ENCODE data around the gene B3GALT6. TPM values are rescaled to one million over a fixed set of nuclear protein-coding genes. Genes with fewer than 3 reads are reported as not detected.
"Not testable (repeated sequence)": the region's sequence is repeated elsewhere in the genome, so short reads cannot be mapped to it uniquely, and the experiment has no call there.

Gene B3GALT6
- total and polyA plus RNA-seq, 5 donors from 2014 or later: 4.0 to 11.5 (median 9.4) TPM

DNA sequence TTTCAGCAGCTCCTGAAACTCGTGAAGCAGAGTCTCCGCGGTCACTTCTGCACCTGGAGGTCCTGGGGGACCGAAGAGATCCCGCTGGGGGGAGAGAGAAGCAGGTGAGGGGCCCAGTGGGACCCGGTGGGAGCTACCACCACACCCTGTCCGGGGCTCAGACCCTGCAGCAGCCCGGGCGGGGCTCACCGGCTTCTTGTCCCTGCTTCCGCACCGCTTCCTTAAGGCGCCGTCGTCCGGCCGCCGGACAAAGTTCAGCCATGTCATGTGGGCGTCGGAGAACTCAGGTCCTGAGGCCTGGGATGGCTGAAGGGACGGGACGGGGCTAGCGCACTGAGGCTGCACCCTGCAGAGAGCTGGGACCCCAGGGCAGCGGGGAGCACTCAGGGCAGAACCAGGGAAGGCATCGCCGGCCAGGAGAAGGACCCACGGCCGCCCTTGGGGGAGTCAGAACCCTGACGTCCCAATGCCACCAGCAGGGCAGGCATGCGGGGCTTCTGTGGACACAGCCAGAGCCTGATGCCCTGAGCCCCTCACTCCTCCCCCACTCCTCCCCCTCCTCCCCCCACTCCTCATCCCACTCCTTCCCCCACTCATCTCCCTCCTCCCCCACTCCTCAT lies 12.3 kb downstream of the B3GALT6 start:
- no peaks in the 10 kb centered on the region for H3K27me3 ChIP-seq (ENCODE audit: control insufficient read depth, insufficient read depth, low read length)
- H3K36me3 ChIP-seq (ENCODE audit: control insufficient read depth, insufficient read depth, low read length): no peaks in the 10 kb centered on the region
- no peak overlapping the region for H3K27ac ChIP-seq (ENCODE audit: insufficient read depth, low read length, poor library complexity, severe bottlenecking)
- no peak for DNase-seq
- peaks cover 4% of the 10 kb centered on the region for H3K4me1 ChIP-seq (ENCODE audit: control insufficient read depth, insufficient read depth, low read length, poor library complexity, severe bottlenecking)
- H3K27ac Mint-ChIP-seq: no peak overlapping the region
- no peaks in the 10 kb centered on the region for H3K4me1 Mint-ChIP-seq
- H3K9me3 ChIP-seq (ENCODE audit: control insufficient read depth in 2 of 2, low read length in 2 of 2): no peaks in the 10 kb centered on the region
- no peaks in the 10 kb centered on the region for H3K36me3 Mint-ChIP-seq
- H3K27me3 Mint-ChIP-seq: peaks cover 4% of the 10 kb centered on the region
- H3K9me3 Mint-ChIP-seq: no peaks in the 10 kb centered on the region
- no peak overlapping the region for H3K4me3 ChIP-seq (ENCODE audit: low read depth, low read length)
- no peak overlapping the region for H3K4me3 Mint-ChIP-seq
- ATAC-seq (ENCODE audit: low read depth in 2 of 2): no peak

DNA sequence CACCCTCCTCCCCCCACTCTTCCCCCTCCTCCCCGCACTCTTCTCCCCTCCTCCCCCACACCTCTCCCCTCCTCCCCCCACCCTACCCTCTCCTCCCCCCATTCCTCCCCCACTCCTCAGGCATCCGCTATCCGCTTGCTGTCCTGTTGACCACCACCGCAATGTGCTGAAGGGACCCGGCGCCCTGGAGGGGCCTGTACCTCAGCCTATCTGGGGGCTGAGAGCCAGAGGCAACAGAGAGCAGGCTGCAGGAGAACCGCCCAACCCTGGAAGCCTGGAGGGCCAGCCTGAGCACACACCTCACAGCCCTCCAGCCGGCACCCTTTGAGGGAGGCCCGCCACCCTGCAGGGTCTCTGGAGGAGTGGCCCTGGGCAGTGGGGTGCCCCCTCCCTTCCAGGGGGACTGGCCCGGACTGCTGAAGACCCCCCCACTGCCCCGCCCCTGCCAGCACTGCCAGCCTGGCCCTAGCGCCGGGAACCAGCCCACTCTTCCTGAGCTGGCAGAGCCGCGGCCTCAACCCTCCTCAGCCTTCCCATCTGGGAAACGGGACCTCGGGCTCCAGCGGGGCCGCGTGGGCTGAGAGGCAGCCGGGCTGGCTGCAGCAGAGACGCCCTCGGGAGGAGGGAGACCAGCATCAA lies 13.3 kb downstream of the B3GALT6 start:
- H3K4me1 ChIP-seq (ENCODE audit: control insufficient read depth, insufficient read depth, low read length, poor library complexity, severe bottlenecking): peaks cover 7% of the 10 kb centered on the region
- no peak for DNase-seq
- H3K4me3 Mint-ChIP-seq: no peak overlapping the region
- H3K9me3 ChIP-seq (ENCODE audit: control insufficient read depth in 2 of 2, low read length in 2 of 2): no peaks in the 10 kb centered on the region
- H3K36me3 Mint-ChIP-seq: no peaks in the 10 kb centered on the region
- H3K27ac Mint-ChIP-seq: no peak overlapping the region
- no peaks in the 10 kb centered on the region for H3K9me3 Mint-ChIP-seq
- peaks cover 4% of the 10 kb centered on the region for H3K27me3 Mint-ChIP-seq
- no peaks in the 10 kb centered on the region for H3K27me3 ChIP-seq (ENCODE audit: control insufficient read depth, insufficient read depth, low read length)
- no peak overlapping the region for H3K27ac ChIP-seq (ENCODE audit: insufficient read depth, low read length, poor library complexity, severe bottlenecking)
- no peak for ATAC-seq (ENCODE audit: low read depth in 2 of 2)
- H3K4me1 Mint-ChIP-seq: peaks cover 0 to 7% (median 0%) of the 10 kb centered on the region in 4 donors
- H3K4me3 ChIP-seq (ENCODE audit: low read depth, low read length): no peak overlapping the region
- no peaks in the 10 kb centered on the region for H3K36me3 ChIP-seq (ENCODE audit: control insufficient read depth, insufficient read depth, low read length)

DNA sequence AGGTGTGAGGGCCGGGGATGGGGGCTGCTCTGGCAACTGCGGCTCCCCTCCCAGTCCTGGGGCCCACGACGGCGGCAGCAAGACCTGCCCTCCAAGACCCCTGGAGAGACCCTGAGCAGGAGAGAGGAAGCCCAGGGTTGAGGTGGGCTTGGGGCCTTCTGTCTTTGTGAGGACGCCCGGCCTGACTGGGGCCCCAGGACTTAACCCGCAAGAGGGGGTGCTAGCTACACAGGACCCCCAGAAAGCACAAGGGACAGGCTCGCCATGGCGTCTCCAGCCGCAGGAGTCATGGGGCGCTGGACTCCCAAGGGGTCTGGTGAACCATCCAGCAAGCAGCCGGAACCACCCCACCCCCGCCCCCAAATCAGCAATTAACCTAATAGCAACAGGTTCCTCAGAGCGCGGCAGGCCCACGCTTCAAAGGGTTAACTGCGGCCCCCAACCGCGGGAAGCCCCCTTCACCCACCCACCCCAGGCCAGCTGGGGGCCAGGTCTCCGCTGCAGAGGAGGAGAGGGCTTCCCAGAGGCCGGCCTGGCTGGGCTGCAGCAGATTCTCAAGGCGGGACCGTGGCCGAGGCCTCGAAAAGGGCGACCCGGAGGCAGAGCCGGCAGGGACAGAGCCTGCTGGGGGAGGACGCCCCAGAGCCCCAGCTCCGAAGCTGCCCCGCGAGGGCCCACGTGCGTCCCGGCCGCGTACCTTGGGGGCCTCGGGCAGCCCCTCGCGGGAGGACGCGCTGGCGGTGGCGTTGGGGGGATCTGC lies 14.0 kb downstream of the B3GALT6 start:
- H3K4me3 Mint-ChIP-seq: no peak overlapping the region
- peaks cover 0 to 12% (median 4%) of the 10 kb centered on the region in 4 donors for H3K4me1 Mint-ChIP-seq

DNA sequence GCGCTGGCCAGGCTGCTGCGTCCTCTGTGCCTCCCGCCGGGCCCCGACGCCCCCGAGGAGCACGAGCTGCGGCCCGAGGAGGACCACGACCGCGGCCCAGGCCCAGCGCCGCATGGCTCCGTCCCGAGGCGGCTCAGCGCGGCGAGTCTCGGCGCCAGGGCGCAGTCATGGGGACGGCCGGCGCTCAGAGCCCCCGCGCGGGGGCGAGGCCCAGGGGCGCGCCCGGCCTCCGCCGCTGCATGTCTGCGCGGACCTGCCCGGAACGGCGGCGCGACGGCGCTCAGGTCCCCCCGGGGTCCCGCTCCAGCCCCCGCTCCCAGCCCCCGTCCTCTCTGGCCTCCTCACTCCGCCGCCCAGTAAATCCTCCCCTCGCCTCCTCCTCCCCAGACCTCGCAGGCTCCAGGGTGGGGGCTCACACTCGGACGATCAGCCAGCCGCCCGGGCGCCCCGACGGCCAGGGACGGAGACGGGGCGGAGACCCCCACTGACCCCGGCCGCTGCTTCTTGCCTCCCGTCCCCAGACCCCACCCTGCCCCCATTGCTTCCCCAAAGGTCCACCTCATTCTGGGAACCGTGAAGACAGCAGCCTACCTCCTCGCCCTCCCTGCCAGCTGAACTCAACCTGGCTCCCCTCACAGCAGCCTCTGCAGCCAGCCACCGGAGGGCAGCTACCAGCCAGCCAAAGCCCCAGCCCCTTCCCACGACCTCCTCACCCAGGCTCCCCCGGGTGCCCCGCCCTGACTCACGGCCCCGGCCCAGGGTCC lies 14.7 kb downstream of the B3GALT6 start, which contains the start of gene C1QTNF12:
C1QTNF12 (minus strand) TSS at position 146 of the 764 bp plus-strand sequence; CDS start at position 114, 32 bp downstream.
- no peaks in the 10 kb centered on the region for H3K9me3 Mint-ChIP-seq
- H3K27ac ChIP-seq (ENCODE audit: insufficient read depth, low read length, poor library complexity, severe bottlenecking): no peak within 1 kb of the TSS
- no peak within 1 kb of the TSS for H3K4me3 ChIP-seq (ENCODE audit: low read depth, low read length)
- H3K4me3 Mint-ChIP-seq: no peak within 1 kb of the TSS
- H3K4me1 Mint-ChIP-seq: peaks cover 0 to 15% (median 6%) of the 10 kb centered on the region in 4 donors
- H3K27ac Mint-ChIP-seq: peak within 1 kb of the TSS in 1 of 3 donors; percentile 56
- peaks cover 19% of the 10 kb centered on the region for H3K4me1 ChIP-seq (ENCODE audit: control insufficient read depth, insufficient read depth, low read length, poor library complexity, severe bottlenecking)
- no peaks in the 10 kb centered on the region for H3K9me3 ChIP-seq (ENCODE audit: control insufficient read depth in 2 of 2, low read length in 2 of 2)
- no peaks in the 10 kb centered on the region for H3K36me3 Mint-ChIP-seq
- ATAC-seq (ENCODE audit: low read depth in 2 of 2) (no peak), DNase-seq (no peak)
- no peaks in the 10 kb centered on the region for H3K27me3 ChIP-seq (ENCODE audit: control insufficient read depth, insufficient read depth, low read length)
- H3K27me3 Mint-ChIP-seq: peaks cover 4% of the 10 kb centered on the region
- H3K36me3 ChIP-seq (ENCODE audit: control insufficient read depth, insufficient read depth, low read length): no peaks in the 10 kb centered on the region

More for the DNA sequence above, 14.0 kb downstream of the B3GALT6 start:
- no peak overlapping the region for H3K27ac Mint-ChIP-seq
- Histone ChIP-seq H3K4me1 (ENCODE audit: control insufficient read depth, insufficient read depth, low read length, poor library complexity, severe bottlenecking) (peaks cover 14% of the 10 kb centered on the region), H3K9me3 (ENCODE audit: control insufficient read depth in 2 of 2, low read length in 2 of 2) (no peaks in the 10 kb centered on the region), H3K27me3 (ENCODE audit: control insufficient read depth, insufficient read depth, low read length) (no peaks in the 10 kb centered on the region), H3K36me3 (ENCODE audit: control insufficient read depth, insufficient read depth, low read length) (no peaks in the 10 kb centered on the region), H3K4me3 (ENCODE audit: low read depth, low read length) (no peak overlapping the region), H3K27ac (ENCODE audit: insufficient read depth, low read length, poor library complexity, severe bottlenecking) (no peak overlapping the region)
- H3K27me3 Mint-ChIP-seq: peaks cover 4% of the 10 kb centered on the region
- no peaks in the 10 kb centered on the region for H3K9me3 Mint-ChIP-seq
- no peaks in the 10 kb centered on the region for H3K36me3 Mint-ChIP-seq
- ATAC-seq (ENCODE audit: low read depth in 2 of 2): no peak
- no peak for DNase-seq

GRCh38 chr1:1247341-1247913 lies 15.4 kb downstream of the B3GALT6 start:
- no peaks in the 10 kb centered on the region for H3K36me3 ChIP-seq (ENCODE audit: control insufficient read depth, insufficient read depth, low read length)
- H3K9me3 ChIP-seq (ENCODE audit: control insufficient read depth in 2 of 2, low read length in 2 of 2): no peaks in the 10 kb centered on the region
- Mint-ChIP-seq H3K27ac (no peak overlapping the region), H3K27me3 (peaks cover 4% of the 10 kb centered on the region), H3K36me3 (no peaks in the 10 kb centered on the region), H3K4me3 (no peak overlapping the region), H3K9me3 (no peaks in the 10 kb centered on the region), H3K4me1 (peaks cover 0 to 17% (median 6%) of the 10 kb centered on the region in 4 donors)
- DNase-seq (no peak), ATAC-seq (ENCODE audit: low read depth in 2 of 2) (no peak)
- H3K4me1 ChIP-seq (ENCODE audit: control insufficient read depth, insufficient read depth, low read length, poor library complexity, severe bottlenecking): peaks cover 19% of the 10 kb centered on the region
- no peak overlapping the region for H3K27ac ChIP-seq (ENCODE audit: insufficient read depth, low read length, poor library complexity, severe bottlenecking)
- H3K27me3 ChIP-seq (ENCODE audit: control insufficient read depth, insufficient read depth, low read length): no peaks in the 10 kb centered on the region
- H3K4me3 ChIP-seq (ENCODE audit: low read depth, low read length): no peak overlapping the region

DNA sequence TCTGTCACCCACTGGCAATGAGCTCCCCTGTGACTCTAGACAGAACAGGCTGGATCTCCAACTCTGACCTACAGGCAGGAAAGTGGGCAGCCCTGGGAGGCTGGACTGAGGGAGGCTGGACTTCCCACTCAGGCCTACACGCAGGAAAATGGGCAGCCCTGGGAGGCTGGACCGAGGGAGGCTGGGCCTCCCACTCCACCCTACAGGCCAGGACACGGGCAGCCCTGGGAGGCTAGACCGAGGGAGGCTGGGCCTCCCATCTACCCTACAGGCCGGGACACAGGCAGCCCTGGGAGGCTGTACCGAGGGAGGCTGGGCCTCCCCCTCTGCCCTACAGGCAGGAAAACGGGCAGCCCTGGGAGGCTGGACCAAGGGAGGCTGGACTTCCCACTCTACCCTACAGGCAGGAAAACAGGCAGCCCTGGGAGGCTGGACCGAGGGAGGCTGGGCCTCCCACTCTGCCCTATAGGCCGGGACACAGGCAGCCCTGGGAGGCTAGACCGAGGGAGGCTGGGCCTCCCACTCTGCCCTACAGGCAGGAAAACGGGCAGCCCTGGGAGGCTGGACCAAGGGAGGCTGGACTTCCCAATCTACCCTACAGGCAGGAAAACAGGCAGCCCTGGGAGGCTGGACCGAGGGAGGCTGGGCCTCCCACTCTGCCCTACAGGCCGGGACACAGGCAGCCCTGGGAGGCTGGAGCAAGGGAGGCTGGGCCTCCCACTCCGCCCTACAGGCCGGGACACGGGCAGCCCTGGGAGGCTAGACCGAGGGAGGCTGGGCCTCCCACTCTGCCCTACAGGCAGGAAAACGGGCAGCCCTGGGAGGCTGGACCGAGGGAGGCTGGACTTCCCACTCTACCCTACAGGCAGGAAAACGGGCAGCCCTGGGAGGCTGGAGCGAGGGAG lies 16.2 kb downstream of the B3GALT6 start:
- H3K27ac ChIP-seq (ENCODE audit: insufficient read depth, low read length, poor library complexity, severe bottlenecking); H3K4me3 Mint-ChIP-seq; ATAC-seq (ENCODE audit: low read depth in 2 of 2); H3K9me3 ChIP-seq (ENCODE audit: control insufficient read depth in 2 of 2, low read length in 2 of 2); H3K9me3 Mint-ChIP-seq; H3K4me3 ChIP-seq (ENCODE audit: low read depth, low read length); H3K36me3 ChIP-seq (ENCODE audit: control insufficient read depth, insufficient read depth, low read length); H3K27me3 Mint-ChIP-seq; DNase-seq; H3K36me3 Mint-ChIP-seq; H3K27me3 ChIP-seq (ENCODE audit: control insufficient read depth, insufficient read depth, low read length): not testable (repeated sequence)
- Mint-ChIP-seq H3K4me1 (peaks cover 0 to 22% (median 6%) of the 10 kb centered on the region in 4 donors), H3K27ac (peak overlapping the region in 1 of 3 donors; percentile 5)
- peaks cover 19% of the 10 kb centered on the region for H3K4me1 ChIP-seq (ENCODE audit: control insufficient read depth, insufficient read depth, low read length, poor library complexity, severe bottlenecking)

Data from CD4-positive, CD25-positive, alpha-beta regulatory T cell (primary cell).